Measurements from ENCODE around the gene KLHL3. TPM values are rescaled to one million over a fixed set of nuclear protein-coding genes. Genes with fewer than 3 reads are reported as not detected.

Gene KLHL3
- total RNA-seq, 4 donors from 2014 or later = 1.8 to 9.8 (median 4.0) TPM

DNA sequence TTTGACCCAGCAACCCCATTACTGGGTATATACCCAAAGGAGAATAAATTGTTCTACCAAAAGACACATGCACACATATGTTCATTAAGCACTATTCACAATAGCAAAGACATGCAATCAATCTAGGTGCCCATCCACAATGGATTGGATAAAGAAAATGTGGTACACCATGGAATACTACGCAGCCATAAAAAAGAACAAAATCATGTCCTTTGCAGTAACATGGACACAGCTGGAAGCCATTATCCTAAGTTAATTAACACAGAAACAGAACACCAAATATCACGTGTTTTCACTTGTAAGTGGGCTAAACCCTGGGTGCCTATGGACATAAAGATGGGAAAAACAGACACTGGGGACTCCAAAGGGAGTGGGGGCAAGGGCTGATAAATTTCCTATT is 46.6 kb downstream of the KLHL3 start:
- TF ChIP-seq, protein P1, sequence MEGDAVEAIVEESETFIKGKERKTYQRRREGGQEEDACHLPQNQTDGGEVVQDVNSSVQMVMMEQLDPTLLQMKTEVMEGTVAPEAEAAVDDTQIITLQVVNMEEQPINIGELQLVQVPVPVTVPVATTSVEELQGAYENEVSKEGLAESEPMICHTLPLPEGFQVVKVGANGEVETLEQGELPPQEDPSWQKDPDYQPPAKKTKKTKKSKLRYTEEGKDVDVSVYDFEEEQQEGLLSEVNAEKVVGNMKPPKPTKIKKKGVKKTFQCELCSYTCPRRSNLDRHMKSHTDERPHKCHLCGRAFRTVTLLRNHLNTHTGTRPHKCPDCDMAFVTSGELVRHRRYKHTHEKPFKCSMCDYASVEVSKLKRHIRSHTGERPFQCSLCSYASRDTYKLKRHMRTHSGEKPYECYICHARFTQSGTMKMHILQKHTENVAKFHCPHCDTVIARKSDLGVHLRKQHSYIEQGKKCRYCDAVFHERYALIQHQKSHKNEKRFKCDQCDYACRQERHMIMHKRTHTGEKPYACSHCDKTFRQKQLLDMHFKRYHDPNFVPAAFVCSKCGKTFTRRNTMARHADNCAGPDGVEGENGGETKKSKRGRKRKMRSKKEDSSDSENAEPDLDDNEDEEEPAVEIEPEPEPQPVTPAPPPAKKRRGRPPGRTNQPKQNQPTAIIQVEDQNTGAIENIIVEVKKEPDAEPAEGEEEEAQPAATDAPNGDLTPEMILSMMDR (IDR thresholded peaks at IDR 0.05) = no peak

DNA sequence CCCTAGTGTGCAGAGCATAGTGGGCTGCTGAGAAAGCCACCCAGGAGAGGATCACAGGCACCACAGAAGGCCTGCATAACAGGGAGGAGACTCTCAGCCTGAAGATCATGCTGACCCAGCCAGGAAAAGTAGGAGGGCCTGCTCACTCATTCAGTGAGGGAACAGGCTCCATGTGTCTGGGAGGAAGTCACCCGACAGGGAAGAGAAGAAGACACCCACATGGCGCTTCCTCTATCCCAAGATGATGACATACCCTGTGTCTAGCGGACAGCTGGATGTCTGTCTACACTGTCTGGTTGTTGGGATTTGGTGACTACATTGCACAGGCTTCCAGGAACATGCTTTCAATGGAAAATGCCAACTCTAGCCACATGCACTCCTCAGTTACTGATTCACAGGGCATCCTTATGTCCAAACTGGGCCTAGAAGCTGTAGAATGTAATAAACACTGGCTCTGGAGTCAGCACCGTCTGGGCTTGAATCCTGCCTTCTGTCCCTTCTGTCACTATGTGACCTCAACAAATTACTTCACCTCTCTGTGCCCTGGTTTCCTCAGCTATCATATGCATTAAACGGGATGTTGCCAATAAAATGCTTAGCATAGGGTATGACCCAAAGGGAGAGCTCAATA is 47.6 kb downstream of the KLHL3 start:
- TF ChIP-seq, protein P1 (IDR thresholded peaks at IDR 0.05) = no peak
- DNase-seq (ENCODE audit: low spot score) = no peak
- no peak for ATAC-seq (ENCODE audit: low FRiP score)

More for the DNA sequence above, 46.6 kb downstream of the KLHL3 start:
- no peak for ATAC-seq (ENCODE audit: low FRiP score)
- DNase-seq (ENCODE audit: low spot score) = no peak

DNA sequence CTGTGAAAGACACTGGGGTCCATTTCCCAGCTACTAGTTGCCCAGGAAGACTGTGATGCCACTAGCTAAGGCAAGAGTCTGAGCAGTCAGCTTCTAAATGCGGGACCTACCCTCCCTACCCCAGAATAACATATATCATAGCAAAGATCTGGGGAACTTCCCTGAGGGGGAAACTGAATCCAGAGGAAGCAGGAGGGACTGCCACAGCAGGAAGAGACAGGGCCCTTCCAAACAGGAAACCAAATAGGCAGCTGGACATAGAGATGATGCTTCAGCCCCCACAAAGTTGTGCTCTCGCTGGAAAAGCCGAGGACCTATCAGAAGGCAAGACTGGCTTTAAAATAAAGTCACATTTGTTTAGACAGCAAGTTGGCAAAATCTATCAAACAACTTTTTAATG is 51.1 kb downstream of the KLHL3 start:
- TF ChIP-seq, protein P1 (IDR thresholded peaks at IDR 0.05) = no peak
- no peak for DNase-seq (ENCODE audit: low spot score)

DNA sequence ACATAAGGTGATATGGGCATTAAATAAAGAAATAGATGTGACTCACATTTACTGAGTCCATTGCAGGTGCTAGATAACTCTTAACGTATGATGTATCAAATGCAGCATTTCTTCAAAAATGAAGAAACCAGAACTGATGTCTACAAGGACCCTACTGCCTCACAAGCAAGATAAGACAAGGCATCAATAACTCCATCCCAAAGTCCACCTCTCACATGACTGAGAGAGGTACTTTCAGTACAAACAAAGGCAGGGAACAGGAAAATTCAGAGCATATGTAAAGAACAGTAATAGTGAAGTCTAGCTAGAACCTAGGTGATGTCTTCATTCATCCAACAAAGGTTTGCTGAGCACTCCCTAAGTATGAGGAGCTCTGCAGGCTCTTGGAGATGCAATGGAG is 54.7 kb downstream of the KLHL3 start:
- ATAC-seq (ENCODE audit: low FRiP score) = no peak
- DNase-seq (ENCODE audit: low spot score) = no peak
- TF ChIP-seq, protein P1 (IDR thresholded peaks at IDR 0.05) = no peak

More for the DNA sequence above, 51.1 kb downstream of the KLHL3 start:
- no peak for ATAC-seq (ENCODE audit: low FRiP score)

DNA sequence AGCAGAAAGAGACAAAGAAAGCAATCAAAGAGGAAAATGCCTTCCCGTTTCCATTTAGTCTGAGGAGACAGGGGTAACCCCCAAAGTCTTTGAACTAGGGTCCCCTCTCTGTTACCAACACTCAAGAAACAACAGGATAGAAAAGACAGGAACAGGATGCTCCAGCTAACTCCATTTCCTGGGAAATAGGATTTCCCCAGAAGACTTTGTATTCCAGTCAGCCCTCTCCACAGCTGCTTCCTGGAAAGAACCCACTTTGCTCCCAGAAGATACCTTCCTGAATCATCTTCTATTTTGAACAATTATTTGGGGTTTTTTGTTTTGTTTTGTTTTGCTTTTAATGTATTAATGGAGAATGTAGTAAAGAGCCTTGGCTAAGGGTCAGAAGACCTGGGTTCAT is 56.0 kb downstream of the KLHL3 start:
- no peak for DNase-seq (ENCODE audit: low spot score)
- TF ChIP-seq, protein P1 (IDR thresholded peaks at IDR 0.05) = no peak
- no peak for ATAC-seq (ENCODE audit: low FRiP score)

DNA sequence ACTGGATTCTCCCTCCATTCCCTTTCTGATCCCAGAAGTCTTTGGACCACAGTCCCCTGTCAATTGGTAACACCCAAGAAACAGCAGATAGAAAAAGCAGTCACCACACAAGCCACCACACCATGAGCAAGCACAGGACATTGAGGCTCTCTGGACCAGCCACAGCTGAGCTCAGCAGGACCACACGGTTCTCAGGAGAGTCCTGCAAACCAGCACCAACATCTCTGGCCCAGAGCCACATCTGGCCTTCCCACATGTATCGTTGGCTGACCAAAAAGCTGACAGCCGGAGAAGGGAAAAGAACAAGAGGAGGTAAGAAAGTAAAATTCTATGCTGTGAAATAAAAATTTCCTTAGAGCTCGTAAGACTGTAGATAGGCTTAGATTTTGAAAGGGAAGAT is 56.7 kb downstream of the KLHL3 start:
- ATAC-seq (ENCODE audit: low FRiP score) (no peak), DNase-seq (ENCODE audit: low spot score) (no peak)
- TF ChIP-seq, protein P1 (IDR thresholded peaks at IDR 0.05) = no peak

DNA sequence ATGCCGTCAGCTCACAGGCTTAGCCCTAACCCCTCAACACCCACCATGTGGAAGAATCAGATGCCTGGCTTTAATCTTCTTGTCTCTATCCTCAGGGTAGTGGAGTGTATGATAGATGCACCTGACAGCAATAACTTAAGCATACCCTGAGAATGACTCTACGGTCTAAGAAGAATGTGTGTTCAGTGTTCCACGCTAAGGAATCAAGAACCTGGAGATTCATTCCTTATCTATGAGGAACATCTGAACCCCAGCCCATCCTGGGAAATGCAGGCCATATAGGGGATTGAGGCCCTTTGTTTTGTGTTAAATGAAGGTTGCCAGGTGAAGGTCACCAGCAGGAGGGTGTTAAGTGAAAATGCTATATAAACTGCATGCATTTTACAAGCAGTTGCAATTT is 63.0 kb downstream of the KLHL3 start:
- DNase-seq (ENCODE audit: low spot score) (no peak), ATAC-seq (ENCODE audit: low FRiP score) (no peak)
- TF ChIP-seq, protein P1 (IDR thresholded peaks at IDR 0.05) = no peak

Data from omental fat pad (tissue), 4 donors.